ENCODE measurements around the gene CD59.
"Not testable (repeated sequence)": the region's sequence is repeated elsewhere in the genome, so short reads cannot be mapped to it uniquely, and the experiment has no call there.

The CD59 gene

DNA sequence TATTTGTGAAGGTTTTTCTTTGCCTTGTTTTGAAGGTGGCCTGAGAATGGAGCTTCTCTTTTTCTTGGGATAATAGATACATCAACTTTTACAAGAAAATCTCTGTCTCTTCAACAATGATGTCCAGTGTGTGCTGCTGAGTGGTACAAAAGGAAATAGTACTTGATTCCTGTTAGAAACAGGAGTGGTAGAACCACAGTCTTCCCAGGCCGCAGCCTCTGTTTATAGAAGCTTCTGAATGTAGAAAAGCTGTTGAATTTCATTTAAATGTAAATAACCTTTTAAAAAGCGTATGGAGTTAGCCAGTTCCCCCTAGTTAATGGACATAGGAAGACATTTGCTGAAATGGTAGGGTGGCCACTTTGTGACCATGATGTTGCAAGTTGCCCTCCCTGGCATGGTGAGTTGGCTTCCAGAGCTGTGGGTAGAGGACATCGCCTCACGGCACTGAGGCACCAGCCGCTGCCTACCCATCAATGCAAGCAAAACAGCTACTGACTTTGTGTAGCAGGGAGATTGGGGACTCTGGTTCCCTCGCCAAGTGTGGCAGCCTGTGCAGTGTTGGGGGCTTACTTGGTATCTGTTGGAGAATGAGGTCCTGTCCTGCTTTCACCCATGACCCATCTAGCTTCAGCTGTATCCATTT lies 67.1 kb downstream of the CD59 start:
- DNase-seq = no peak

GRCh38 chr11:33668468-33668825 lies 67.8 kb downstream of the CD59 start:
- DNase-seq = no peak

GRCh38 chr11:33667819-33668467 lies 68.3 kb downstream of the CD59 start:
- DNase-seq = no peak

DNA sequence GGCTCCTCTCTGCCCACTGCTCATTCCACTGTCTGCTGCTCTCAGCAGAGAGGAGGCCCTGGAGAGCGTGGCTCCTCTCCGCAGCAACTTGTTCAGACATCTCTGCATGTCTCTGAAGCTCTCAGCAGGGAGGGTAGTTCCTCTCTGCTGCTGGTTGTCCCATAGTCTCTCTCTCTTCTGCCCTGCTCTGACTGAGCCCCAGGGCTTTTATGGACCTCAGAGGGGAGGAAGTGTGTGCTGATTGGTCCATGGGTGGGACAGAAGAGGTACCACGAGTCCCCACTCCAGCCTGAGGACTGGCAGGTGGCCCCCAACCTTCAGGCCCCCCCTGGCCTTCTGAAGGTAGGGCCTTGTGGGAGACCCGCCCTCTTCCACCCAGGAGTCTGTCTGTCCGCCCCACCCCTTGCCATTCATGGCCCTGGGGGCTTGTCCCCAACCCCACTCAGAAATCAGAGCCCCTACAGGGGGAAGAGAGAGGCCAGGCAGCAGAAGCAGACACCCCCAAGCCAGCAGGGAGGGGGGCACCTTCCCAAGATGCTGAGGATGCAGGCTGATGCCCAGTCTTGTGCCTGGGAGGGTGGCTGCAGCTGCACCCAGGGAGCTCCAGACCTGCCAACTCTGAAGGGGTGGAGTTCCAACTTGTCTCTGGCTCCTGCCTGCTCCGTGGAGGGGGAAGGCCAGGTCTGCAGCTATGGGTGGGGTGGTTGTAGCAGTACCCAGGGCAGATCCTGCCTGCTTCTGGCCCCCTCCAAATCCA lies 70.7 kb downstream of the CD59 start:
- DNase-seq = no peak

DNA sequence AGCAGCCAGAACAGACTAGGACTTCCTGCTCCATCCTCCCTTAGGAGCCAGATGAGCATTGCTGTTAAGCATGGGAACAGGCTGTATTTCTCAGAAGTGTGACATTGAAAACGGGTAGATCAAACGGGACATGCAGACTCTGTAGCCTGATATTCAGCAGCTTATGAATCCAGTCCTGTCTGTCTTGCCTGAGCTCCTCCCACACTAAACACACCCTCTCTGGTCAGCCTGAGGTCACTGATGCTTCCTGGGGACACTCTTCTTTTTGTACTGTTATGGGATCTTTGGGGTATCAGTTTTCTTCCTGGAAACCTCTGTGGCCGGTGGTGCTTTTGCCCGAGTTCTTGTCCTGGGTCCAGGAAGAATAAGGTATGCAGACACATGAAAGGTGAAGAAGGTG lies 71.4 kb downstream of the CD59 start:
- DNase-seq = no peak

- DNase-seq = no peak
These were observed 72.1 kb downstream of the CD59 start for GRCh38 chr11:33664166-33664565.

DNA sequence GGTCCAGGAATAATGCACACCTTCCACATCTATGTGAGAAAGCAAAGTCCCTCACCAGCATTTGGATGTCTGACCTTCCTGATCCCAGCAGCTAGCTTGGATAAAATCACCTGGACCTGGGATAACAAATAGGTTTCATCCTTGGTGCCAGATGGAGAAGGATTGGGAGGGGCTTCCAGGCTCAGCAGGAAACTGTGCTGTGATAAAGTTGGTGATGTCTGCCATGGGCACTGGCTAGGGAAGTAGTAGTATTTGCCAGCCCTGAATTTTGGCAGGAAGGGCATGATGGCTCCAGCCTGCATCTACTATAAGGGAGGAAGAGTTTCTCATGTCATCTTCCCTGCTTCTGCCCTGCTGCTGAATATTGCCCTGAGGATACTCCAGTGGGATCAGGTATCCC lies 73.1 kb downstream of the CD59 start:
- DNase-seq = no peak

DNA sequence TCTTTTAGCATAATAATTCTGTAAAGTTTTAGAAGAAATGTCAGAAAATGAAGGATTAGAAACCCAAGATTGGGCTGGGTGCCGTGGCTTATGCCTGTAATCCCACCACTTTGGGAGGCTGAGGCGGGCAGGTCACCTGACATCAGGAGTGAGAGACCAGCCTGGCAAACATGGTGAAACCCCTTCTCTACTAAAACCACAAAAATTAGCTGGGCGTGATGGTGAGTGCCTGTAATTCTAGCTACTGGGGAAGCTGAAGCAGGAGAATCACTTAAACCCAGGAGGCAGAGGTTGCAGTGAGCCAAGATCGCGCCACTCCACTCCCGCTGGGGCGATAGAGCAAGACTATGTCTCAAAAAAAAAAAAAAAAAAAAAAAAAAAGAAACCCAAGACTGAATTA lies 74.7 kb downstream of the CD59 start:
- DNase-seq = not testable (repeated sequence)

DNA sequence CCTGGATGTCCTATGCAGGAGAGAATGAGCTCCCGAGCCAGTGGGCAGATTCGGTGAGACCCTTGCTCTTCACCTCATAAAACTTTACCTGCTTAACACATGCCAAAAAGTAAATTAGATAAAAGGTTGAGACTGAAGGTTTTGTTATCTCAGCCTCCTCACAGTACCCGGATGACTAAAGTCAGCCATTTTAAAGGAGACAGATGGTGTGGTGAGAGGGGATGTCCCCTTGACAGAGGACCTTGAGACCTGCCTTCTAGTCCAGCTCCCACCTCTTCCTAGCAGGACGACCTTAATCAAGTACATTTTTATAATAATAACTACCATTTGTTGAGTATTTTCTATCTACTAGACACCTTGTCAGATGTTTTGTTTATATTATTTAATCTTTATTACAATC lies 75.3 kb downstream of the CD59 start:
- no peak for DNase-seq

- DNase-seq = no peak
These were observed 76.7 kb downstream of the CD59 start for GRCh38 chr11:33659370-33660139.

DNA sequence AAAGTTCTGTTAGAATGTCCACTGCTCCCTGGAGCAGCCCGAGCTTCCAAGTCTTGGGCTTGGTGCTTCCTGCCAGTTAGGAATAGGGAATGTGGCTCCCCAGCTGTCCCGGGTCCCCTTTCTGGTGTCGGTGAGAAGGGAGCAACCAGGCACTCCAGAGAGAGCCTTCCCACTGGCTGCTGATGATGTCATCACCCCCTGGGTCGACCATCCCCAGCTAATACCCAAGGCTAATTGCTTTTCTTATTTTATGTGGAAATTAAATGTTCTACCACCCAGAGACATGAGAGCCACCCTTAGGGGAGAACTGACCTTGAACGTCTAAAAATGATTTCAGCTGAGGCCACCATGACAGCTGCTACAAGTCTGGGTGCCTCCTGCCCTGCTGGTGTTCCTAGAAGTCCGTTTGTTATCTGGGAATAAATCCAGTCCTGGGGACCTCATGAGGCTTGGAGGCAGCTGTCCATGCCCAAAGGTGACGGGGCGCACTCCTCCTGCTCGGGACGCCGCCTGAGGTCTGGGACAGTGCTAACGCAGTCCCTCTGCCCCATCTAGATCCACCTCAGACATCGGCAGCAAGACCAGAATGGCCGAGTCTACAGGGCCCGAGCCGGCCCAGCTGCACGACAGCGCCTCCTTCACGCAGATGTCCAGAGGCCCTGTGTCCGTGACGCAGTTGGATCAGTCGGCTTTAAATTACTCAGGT lies 77.9 kb downstream of the CD59 start:
- no peak for DNase-seq

DNA sequence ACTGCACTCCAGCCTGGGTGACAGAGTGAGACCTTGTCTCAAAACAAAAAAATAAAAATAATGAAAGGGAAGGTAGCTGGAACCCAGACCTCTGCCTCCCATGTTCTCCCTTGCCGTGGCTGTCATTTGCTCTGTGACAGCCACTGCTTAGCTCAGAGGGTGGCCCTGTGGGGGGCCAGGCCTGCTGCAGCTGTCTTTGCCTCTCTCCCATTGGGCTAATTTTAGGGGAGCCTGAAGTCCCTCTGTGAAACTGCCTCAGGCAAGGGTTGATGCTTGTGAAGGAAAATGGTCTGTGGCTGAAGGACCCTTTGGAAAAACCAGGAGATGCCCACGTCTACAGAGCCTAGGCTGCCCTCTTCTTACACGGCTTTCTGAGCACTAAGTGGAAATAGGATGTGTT lies 78.5 kb downstream of the CD59 start:
- DNase-seq = no peak

- DNase-seq = no peak
These were observed 79.5 kb downstream of the CD59 start for GRCh38 chr11:33656768-33657167.

DNA sequence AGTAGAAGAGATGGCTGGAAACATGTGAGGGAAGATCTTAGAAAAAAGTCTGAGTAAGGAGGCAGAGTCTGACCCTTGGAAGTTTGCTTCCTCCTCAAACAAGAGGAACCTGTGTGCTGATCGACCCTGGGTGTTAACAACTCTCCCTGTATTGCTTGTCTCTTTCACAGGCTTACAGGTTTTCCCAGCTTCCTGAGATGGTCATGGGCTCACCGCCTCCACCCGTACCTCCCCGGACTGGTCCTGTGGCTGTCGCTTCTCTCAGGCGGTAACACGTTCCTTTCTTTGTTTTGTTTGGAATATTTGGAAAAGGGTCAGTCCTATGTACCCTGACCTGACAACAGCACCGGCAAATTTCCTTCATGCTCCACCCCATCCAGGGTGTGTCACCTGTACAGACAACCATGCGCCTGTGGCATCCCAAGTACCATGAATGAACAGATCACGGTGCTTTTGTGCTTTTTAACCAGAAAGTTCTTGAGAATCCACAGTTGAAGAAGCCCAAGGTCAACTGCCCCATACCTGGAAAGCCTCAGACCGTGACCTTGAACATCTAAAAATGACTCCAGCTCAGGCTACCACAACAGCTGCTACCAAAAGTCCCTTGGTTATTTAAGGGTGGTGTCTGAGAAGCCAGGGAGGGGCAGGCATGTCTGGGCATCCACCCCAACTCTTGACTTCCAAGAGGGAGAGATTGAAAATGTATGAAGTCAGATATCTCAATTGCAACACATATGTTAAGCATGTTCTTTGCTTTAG lies 80.2 kb downstream of the CD59 start:
- no peak for DNase-seq

- DNase-seq = no peak
These were observed 81.6 kb downstream of the CD59 start for GRCh38 chr11:33654594-33654993.

Data from hypothalamus (tissue), 51 donors.